ENCODE measurements around the gene ABCE1. TPM values are rescaled to one million over a fixed set of nuclear protein-coding genes. Genes with fewer than 3 reads are reported as not detected.

The ABCE1 gene
- total RNA-seq, 2 experiments from 2014 or later, result 148 to 172 TPM

DNA sequence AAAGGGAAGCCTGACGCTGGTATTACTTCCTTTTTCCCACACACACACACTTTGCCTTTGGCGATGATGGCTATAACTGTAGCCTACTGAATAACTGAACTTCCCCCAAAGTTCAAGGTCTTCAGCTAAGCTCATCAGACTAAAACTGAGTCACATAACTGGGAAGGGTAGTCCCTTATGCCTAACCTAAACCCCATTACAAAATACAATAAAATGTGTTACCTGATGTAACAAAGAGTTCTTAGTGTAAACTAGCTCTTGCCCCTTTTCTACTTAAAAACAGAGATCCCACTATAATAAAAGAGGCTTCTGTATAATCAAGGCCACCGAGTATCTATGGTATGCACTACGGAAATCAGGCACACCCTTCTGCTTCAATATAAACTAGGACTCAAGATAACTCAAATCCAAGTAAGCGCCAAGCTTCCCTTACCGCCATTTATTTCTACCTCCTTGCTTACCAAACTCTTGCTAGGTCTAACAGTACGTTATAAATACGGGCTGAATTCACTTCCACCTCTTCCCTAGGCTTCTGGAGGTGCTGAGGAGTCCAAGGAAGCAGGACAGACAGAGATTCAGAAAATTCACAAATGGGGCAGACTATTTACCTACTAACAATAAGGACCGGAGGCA lies 79.9 kb downstream of the ABCE1 start:
- ChIA-PET POLR2A (interaction anchor here (0.6 to 1.3 kb wide), 4 partner anchors 13 to 80 kb away, joined by 3 to 4 read pairs (median 3); partner anchors contain the start of genes ABCE1 and ANAPC10), CTCF (interaction anchor here (0.6 to 1.3 kb wide), 7 partner anchors 8 to 441 kb away, joined by 3 to 10 read pairs (median 3); partner anchors contain the start of gene MMAA)
- DNase-seq, result peak; percentile 15
- Mint-ChIP-seq H3K27ac (peak overlapping the region; percentile 97), H3K4me3 (peak overlapping the region; percentile 91), H3K27me3 (no peaks in the 10 kb centered on the region), H3K4me1 (peaks cover 44% of the 10 kb centered on the region), H3K9me3 (ENCODE audit: low read depth) (no peaks in the 10 kb centered on the region), H3K36me3 (ENCODE audit: low read depth) (peaks cover 39% of the 10 kb centered on the region)
- no peak for ATAC-seq
- intact Hi-C loops (cut with DNase I, micrococcal nuclease), result loop anchor here (2.0 to 10.0 kb wide), 6 partner anchors 47 to 1993 kb away; partner anchors contain the start of genes LSM6 (in 1 of the 2) and USP38 (in 1 of the 2)

DNA sequence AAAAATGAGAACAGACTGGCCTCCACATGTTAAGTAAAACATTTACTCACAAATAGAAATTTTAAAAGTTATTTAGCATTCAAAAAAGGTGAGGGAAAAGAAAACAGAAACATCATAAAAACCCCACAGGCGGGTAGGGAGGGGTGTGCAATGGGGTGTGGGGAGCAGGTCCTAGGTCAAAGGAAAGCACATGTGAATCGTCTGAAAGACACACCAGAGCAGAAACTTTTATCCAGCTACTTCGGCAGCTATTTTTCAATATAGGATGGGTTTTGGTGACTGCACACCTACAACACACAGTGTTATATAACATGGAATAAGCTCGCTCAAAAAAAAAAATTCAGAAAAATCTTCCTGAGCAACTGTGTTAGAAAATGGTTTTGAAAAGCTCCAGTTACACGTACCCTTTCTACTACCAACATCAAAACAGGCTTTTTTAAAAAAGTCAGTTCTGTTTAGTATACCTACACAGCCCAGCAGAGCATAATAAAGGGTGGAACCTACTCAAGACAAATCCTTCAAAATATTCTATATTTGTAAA lies 80.7 kb downstream of the ABCE1 start:
- Mint-ChIP-seq H3K36me3 (ENCODE audit: low read depth) (peaks cover 34% of the 10 kb centered on the region), H3K9me3 (ENCODE audit: low read depth) (no peaks in the 10 kb centered on the region), H3K4me3 (peak overlapping the region; percentile 91), H3K27me3 (no peaks in the 10 kb centered on the region), H3K4me1 (peaks cover 42% of the 10 kb centered on the region), H3K27ac (peak overlapping the region; percentile 97)
- DNase-seq (peak; percentile 35), ATAC-seq (no peak)
- ChIA-PET POLR2A (interaction anchor here (1.3 kb wide), 1 partner anchor 81 kb away, joined by 3 read pairs; the partner anchor contains the start of genes ABCE1 and ANAPC10), CTCF (interaction anchor here (0.7 to 1.3 kb wide), 5 partner anchors 9 to 441 kb away, joined by 3 to 10 read pairs (median 3); partner anchors contain the start of gene MMAA)
- intact Hi-C loops (cut with DNase I, micrococcal nuclease), result loop anchor here (1.0 to 10.0 kb wide), 7 partner anchors 48 to 1994 kb away; partner anchors contain the start of genes LSM6 (in 2 of the 2) and USP38 (in 1 of the 2)

Other genes with a start within 250 kb of the ABCE1 start
- 10 to 100 TPM; 27.7 to 31.5 TPM for gene ANAPC10, start 115 bp upstream of the ABCE1 start, total RNA-seq
- 10 to 100 TPM; 52.6 to 57.1 TPM for gene OTUD4, start 82.3 kb downstream of the ABCE1 start, total RNA-seq

Data from activated CD4-positive, alpha-beta T cell treated with anti-CD3 and anti-CD28 coated beads for 36 hours (primary cell).